Measurements from ENCODE around the gene LRP4. TPM values are rescaled to one million over a fixed set of nuclear protein-coding genes. Genes with fewer than 3 reads are reported as not detected.

Gene LRP4
- total and polyA plus RNA-seq, 2 of the 8 experiments (the other 6 are each of a cell fraction or from before 2014, with no cell fraction given): 5.4 to 22.1 TPM

- TF ChIP-seq ATF2 (IDR thresholded peaks at IDR 0.05; ENCODE audit: low read length) (no peak), EZH2 (IDR thresholded peaks at IDR 0.05; ENCODE audit: low read depth, low read length, severe bottlenecking) (no peak), RXRA (IDR thresholded peaks at IDR 0.05; ENCODE audit: insufficient read depth, low read depth, low read length) (no peak), POU5F1 (IDR thresholded peaks at IDR 0.05; ENCODE audit: low read depth, low read length) (no peak), RAD21 (IDR thresholded peaks at IDR 0.05 in 1 of 2, conservative IDR thresholded peaks at IDR 0.05 in 1 of 2; ENCODE audit: low read depth in 2 of 2, low read length in 2 of 2) (peak; percentile 2 to 5; a peak in 1 of 4 replicates)
- TF ChIP-seq, protein P1, sequence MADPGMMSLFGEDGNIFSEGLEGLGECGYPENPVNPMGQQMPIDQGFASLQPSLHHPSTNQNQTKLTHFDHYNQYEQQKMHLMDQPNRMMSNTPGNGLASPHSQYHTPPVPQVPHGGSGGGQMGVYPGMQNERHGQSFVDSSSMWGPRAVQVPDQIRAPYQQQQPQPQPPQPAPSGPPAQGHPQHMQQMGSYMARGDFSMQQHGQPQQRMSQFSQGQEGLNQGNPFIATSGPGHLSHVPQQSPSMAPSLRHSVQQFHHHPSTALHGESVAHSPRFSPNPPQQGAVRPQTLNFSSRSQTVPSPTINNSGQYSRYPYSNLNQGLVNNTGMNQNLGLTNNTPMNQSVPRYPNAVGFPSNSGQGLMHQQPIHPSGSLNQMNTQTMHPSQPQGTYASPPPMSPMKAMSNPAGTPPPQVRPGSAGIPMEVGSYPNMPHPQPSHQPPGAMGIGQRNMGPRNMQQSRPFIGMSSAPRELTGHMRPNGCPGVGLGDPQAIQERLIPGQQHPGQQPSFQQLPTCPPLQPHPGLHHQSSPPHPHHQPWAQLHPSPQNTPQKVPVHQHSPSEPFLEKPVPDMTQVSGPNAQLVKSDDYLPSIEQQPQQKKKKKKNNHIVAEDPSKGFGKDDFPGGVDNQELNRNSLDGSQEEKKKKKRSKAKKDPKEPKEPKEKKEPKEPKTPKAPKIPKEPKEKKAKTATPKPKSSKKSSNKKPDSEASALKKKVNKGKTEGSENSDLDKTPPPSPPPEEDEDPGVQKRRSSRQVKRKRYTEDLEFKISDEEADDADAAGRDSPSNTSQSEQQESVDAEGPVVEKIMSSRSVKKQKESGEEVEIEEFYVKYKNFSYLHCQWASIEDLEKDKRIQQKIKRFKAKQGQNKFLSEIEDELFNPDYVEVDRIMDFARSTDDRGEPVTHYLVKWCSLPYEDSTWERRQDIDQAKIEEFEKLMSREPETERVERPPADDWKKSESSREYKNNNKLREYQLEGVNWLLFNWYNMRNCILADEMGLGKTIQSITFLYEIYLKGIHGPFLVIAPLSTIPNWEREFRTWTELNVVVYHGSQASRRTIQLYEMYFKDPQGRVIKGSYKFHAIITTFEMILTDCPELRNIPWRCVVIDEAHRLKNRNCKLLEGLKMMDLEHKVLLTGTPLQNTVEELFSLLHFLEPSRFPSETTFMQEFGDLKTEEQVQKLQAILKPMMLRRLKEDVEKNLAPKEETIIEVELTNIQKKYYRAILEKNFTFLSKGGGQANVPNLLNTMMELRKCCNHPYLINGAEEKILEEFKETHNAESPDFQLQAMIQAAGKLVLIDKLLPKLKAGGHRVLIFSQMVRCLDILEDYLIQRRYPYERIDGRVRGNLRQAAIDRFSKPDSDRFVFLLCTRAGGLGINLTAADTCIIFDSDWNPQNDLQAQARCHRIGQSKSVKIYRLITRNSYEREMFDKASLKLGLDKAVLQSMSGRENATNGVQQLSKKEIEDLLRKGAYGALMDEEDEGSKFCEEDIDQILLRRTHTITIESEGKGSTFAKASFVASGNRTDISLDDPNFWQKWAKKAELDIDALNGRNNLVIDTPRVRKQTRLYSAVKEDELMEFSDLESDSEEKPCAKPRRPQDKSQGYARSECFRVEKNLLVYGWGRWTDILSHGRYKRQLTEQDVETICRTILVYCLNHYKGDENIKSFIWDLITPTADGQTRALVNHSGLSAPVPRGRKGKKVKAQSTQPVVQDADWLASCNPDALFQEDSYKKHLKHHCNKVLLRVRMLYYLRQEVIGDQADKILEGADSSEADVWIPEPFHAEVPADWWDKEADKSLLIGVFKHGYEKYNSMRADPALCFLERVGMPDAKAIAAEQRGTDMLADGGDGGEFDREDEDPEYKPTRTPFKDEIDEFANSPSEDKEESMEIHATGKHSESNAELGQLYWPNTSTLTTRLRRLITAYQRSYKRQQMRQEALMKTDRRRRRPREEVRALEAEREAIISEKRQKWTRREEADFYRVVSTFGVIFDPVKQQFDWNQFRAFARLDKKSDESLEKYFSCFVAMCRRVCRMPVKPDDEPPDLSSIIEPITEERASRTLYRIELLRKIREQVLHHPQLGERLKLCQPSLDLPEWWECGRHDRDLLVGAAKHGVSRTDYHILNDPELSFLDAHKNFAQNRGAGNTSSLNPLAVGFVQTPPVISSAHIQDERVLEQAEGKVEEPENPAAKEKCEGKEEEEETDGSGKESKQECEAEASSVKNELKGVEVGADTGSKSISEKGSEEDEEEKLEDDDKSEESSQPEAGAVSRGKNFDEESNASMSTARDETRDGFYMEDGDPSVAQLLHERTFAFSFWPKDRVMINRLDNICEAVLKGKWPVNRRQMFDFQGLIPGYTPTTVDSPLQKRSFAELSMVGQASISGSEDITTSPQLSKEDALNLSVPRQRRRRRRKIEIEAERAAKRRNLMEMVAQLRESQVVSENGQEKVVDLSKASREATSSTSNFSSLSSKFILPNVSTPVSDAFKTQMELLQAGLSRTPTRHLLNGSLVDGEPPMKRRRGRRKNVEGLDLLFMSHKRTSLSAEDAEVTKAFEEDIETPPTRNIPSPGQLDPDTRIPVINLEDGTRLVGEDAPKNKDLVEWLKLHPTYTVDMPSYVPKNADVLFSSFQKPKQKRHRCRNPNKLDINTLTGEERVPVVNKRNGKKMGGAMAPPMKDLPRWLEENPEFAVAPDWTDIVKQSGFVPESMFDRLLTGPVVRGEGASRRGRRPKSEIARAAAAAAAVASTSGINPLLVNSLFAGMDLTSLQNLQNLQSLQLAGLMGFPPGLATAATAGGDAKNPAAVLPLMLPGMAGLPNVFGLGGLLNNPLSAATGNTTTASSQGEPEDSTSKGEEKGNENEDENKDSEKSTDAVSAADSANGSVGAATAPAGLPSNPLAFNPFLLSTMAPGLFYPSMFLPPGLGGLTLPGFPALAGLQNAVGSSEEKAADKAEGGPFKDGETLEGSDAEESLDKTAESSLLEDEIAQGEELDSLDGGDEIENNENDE (IDR thresholded peaks at IDR 0.05; ENCODE audit: insufficient replicate concordance, low read length): no peak
Observed at GRCh38 chr11:46936138-46937110, 18.1 kb upstream of the LRP4 start, which contains the start of gene CSTPP1 (continued).
